ENCODE results near the gene MAD1L1. TPM values are rescaled to one million over a fixed set of nuclear protein-coding genes. Genes with fewer than 3 reads are reported as not detected.

The MAD1L1 gene
- total and polyA plus RNA-seq, 2 of the 13 experiments (the other 11 are each of a cell fraction or from before 2014, with no cell fraction given): 17.4 to 64.7 TPM

DNA sequence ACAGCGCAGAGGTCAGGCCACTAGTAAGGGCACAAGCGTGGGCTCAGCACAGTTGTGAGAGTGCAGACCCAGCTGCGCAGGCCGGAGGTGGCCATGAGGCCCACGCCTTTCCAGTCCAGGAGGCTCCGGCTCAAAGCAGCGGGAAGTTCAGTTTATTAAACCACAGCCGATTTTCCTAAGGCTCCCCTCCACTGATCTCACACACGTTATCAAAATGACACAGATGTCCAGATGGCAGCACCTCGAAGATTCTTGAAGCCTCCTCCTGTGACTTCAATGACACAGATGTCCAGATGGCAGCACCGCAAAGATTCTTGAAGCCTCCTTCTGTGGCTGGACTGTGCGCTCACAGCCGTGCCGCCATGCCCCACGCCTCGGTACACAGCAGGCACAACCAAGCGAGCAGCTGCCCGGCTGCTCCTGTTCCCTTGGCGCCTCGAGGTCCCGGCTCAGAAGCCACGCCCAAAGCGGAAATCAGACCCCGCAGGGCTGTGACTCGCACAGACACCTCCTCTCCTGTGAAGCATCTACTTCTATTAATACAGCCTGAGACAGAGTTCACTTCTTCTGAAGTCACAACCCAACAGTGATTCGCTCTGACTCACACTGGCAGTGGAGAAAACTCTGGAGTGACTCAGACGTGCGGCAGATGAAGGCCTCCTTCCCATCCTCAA is 122.7 kb downstream of the MAD1L1 start:
- Histone ChIP-seq H3K27me3 (ENCODE audit: control insufficient read depth in 1 of 2, insufficient read depth in 2 of 2, low read length in 2 of 2) (no peaks in the 10 kb centered on the region), H4K20me1 (ENCODE audit: insufficient read depth, low read length) (no peaks in the 10 kb centered on the region), H3K27ac (ENCODE audit: extremely low read length, insufficient read depth, low read length) (peak overlapping the region; percentile 92), H3K4me1 (ENCODE audit: insufficient read depth, low read length) (peaks cover 50% of the 10 kb centered on the region), H3K79me2 (ENCODE audit: insufficient read depth, low read length) (peaks cover 6% of the 10 kb centered on the region), H3K4me3 (replicated peaks in 1 of 3; ENCODE audit: insufficient read depth in 1 of 3, low read depth in 2 of 3, low read length in 3 of 3) (no peak overlapping the region), H3K36me3 (replicated peaks in 1 of 2; ENCODE audit: control insufficient read depth in 1 of 2, insufficient read depth in 2 of 2, low read length in 2 of 2) (peaks cover 0 to 6% of the 10 kb centered on the region in 2 experiments; a peak in 3 of 5 replicates), H3K9ac (ENCODE audit: insufficient read depth, low read depth, low read length) (no peak overlapping the region), H3K9me3 (ENCODE audit: low read length) (no peaks in the 10 kb centered on the region), H2AFZ (ENCODE audit: low read length) (no peak overlapping the region), H3K4me2 (ENCODE audit: low read depth, low read length) (peak overlapping the region; percentile 63; the same call in 1 of the 2 replicates)
- 95% methylated on average over 14 of the region's 28 CpGs for WGBS (ENCODE audit: low lambda C conversion rate)
- DNase-seq (ENCODE audit: low spot score) (peak; percentile 70), ATAC-seq (no peak), FAIRE-seq (no peak)
- POLR2A ChIA-PET: interaction anchor here (0.9 to 1.3 kb wide), 3 partner anchors 122 to 293 kb away, joined by 3 to 5 read pairs (median 3); partner anchors contain the start of genes CHST12 and MAD1L1
- CTCF ChIA-PET (ENCODE audit: low intra/inter-chr PET ratio, low total read pairs): no interaction called here
- BruUV-seq (replicated peaks): no TSS peak
- intact Hi-C loops (cut with micrococcal nuclease; ENCODE audit: unreplicated experiment) (loop anchor here (5.0 to 10.0 kb wide), 2 partner anchors 45 to 87 kb away; no protein-coding TSS in a partner anchor), in situ Hi-C loops (cut with HindIII; ENCODE audit: extremely low pct_ligation_motif_present, low pct_unique_long_range_greater_than_20kb) (no loop called here)
- TF ChIP-seq POGZ (CRISPR knock-in tag; IDR thresholded peaks at IDR 0.05) (no peak), ZNF589 (CRISPR knock-in tag; conservative IDR thresholded peaks at IDR 0.05) (0 out of 2 replicates have a peak, but pooled peaks have one; percentile 28), ZNF18 (CRISPR knock-in tag; IDR thresholded peaks at IDR 0.05; ENCODE audit: insufficient replicate concordance) (peak; percentile 9), ZNF629 (CRISPR knock-in tag; conservative IDR thresholded peaks at IDR 0.05) (no peak), ZNF350 (CRISPR knock-in tag; IDR thresholded peaks at IDR 0.05; ENCODE audit: borderline replicate concordance, low read depth) (peak; percentile 5; the same call in 1 of the 2 replicates), ZNF24 (IDR thresholded peaks at IDR 0.05) (0 out of 2 replicates have a peak, but pooled peaks have one; percentile 19), FOSL2 (CRISPR knock-in tag; IDR thresholded peaks at IDR 0.05) (peak; percentile 92)
- TF ChIP-seq, protein P1, sequence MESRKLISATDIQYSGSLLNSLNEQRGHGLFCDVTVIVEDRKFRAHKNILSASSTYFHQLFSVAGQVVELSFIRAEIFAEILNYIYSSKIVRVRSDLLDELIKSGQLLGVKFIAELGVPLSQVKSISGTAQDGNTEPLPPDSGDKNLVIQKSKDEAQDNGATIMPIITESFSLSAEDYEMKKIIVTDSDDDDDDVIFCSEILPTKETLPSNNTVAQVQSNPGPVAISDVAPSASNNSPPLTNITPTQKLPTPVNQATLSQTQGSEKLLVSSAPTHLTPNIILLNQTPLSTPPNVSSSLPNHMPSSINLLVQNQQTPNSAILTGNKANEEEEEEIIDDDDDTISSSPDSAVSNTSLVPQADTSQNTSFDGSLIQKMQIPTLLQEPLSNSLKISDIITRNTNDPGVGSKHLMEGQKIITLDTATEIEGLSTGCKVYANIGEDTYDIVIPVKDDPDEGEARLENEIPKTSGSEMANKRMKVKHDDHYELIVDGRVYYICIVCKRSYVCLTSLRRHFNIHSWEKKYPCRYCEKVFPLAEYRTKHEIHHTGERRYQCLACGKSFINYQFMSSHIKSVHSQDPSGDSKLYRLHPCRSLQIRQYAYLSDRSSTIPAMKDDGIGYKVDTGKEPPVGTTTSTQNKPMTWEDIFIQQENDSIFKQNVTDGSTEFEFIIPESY (CRISPR knock-in tag; IDR thresholded peaks at IDR 0.05): peak; percentile 99

Data from HepG2 (cell line).